A549 (cell line): ENCODE measurements around the gene GPM6B. TPM values are rescaled to one million over a fixed set of nuclear protein-coding genes. Genes with fewer than 3 reads are reported as not detected.

Experiments
- ATAC-seq, 2 experiments: fragments of 200-7000 bp in 1 of 2; fragments of >200 bp in 1 of 2; cut with Nextera tagmentation in 1 of 2; cut with Tn5 transposase in 1 of 2; 3 replicates each; pipeline versions ENCODE4 v1.8.0 to v1.9.1; 2018 to 2020; ENCODE audit warnings: mild to moderate bottlenecking in 1 of 2, moderate library complexity in 1 of 2
- CTCF ChIA-PET: fragments of 300-600 bp; sonication (Branson Sonifier 250); formaldehyde crosslinking; extraction: SDS; loops from one replicate; lab custom pipeline; 2021; ENCODE audit warnings: antibody characterized with exemption, inconsistent platforms; lab: Yijun Ruan, JAX
- POLR2A ChIA-PET: fragments of 350-600 bp; formaldehyde crosslinking; extraction: SDS; loops from one replicate; lab custom pipeline; 2021; ENCODE audit warnings: antibody characterized with exemption, inconsistent platforms; lab: Yijun Ruan, JAX
- DNase-seq, 2 experiments: peaks; one replicate each; pipeline versions ENCODE4 v3.0.0 to v3.0.0-alpha.2; 2011 to 2016; ENCODE audit warnings: low read depth in 1 of 2, low spot score in 1 of 2
- FAIRE-seq: peaks from 2 replicates; lab custom pipeline; 2011; peaks lifted over from hg19 to GRCh38; lab: Jason Lieb, UNC
- H3K27ac ChIP-seq, 2 experiments: fragments of >200 bp; sonication (Bioruptor Twin); formaldehyde crosslinking; 3 replicates each; pipeline ENCODE4 v1.5.1; 2016 to 2017
- H3K4me1 ChIP-seq: fragments of >200 bp; sonication (Bioruptor Twin); formaldehyde crosslinking; 3 replicates; pipeline ENCODE4 v1.6.1; 2016
- H3K4me2 ChIP-seq: fragments of >200 bp; sonication (Bioruptor Twin); formaldehyde crosslinking; 3 replicates; pipeline ENCODE4 v1.6.1; 2016
- H3K4me3 ChIP-seq: fragments of >200 bp; sonication (Bioruptor Twin); formaldehyde crosslinking; 3 replicates; pipeline ENCODE4 v1.5.1; 2016
- H3K9me3 ChIP-seq: fragments of >200 bp; sonication (Bioruptor Twin); formaldehyde crosslinking; 3 replicates; pipeline ENCODE4 v1.6.1; 2016
- ATOH8 ChIP-seq: fragments of 250-450 bp; sonication (Bioruptor Pico); IDR thresholded peaks from 2 replicates; pipeline ENCODE4 v1.5.0; 2020; ENCODE audit warnings: low read depth, mild to moderate bottlenecking, moderate library complexity
- CBX2 ChIP-seq: fragments of 200-600 bp; sonication (generic); IDR thresholded peaks from 2 replicates; pipeline ENCODE4 v1.6.1; 2016; ENCODE audit warnings: low read depth, mild to moderate bottlenecking, borderline replicate concordance
- ELK1 ChIP-seq: fragments of 150-350 bp; IDR thresholded peaks from 2 replicates; pipeline ENCODE4 v1.6.1; 2014; ENCODE audit warnings: low read depth, mild to moderate bottlenecking, low read length
- ESRRA ChIP-seq: fragments of 150-350 bp; IDR thresholded peaks from 2 replicates; pipeline ENCODE4 v1.6.1; 2014; ENCODE audit warnings: mild to moderate bottlenecking, low read length, borderline replicate concordance
- FOSL2 ChIP-seq, 2 experiments: fragments of 450-650 bp in 1 of 2; fragments of >200 bp in 1 of 2; sonication (Bioruptor Twin) in 1 of 2; formaldehyde crosslinking; IDR thresholded peaks; 2 replicates each; pipeline versions ENCODE4 v1.5.0 to v1.6.1; 2016 to 2020; ENCODE audit warnings: mild to moderate bottlenecking in 1 of 2, moderate library complexity in 1 of 2
- FOXS1 ChIP-seq: fragments of 250-450 bp; sonication (Bioruptor Pico); IDR thresholded peaks from 2 replicates; pipeline ENCODE4 v1.5.0; 2020; ENCODE audit warnings: mild to moderate bottlenecking, moderate library complexity
- GATA3 ChIP-seq: IDR thresholded peaks from 2 replicates; pipeline ENCODE4 v1.6.1; 2012; ENCODE audit warnings: borderline replicate concordance
- HEYL ChIP-seq: fragments of 250-450 bp; sonication (Bioruptor Pico); IDR thresholded peaks from 2 replicates; pipeline ENCODE4 v1.8.0; 2021; ENCODE audit warnings: mild to moderate bottlenecking, moderate library complexity
- HOXA7 ChIP-seq: fragments of 250-450 bp; sonication (Bioruptor Pico); IDR thresholded peaks from 2 replicates; pipeline ENCODE4 v1.5.0; 2020; ENCODE audit warnings: mild to moderate bottlenecking, moderate library complexity
- HOXB13 ChIP-seq: fragments of 250-450 bp; sonication (Bioruptor Pico); IDR thresholded peaks from 2 replicates; pipeline ENCODE4 v1.5.0; 2020; ENCODE audit warnings: low read depth, mild to moderate bottlenecking, moderate library complexity
- JUN ChIP-seq, 2 experiments: fragments of >200 bp; sonication (Bioruptor Twin); formaldehyde crosslinking; IDR thresholded peaks; 2 replicates in 1 of 2; 3 replicates in 1 of 2; pipeline ENCODE4 v1.6.1; 2016 to 2017
- KDM1A ChIP-seq: fragments of 200-600 bp; sonication (generic); IDR thresholded peaks from 2 replicates; pipeline ENCODE4 v1.6.1; 2016; ENCODE audit warnings: low read depth, mild to moderate bottlenecking
- KDM5A ChIP-seq: fragments of 200-600 bp; sonication (generic); IDR thresholded peaks from 2 replicates; pipeline ENCODE4 v1.6.1; 2016; ENCODE audit warnings: antibody characterized with exemption, mild to moderate bottlenecking
- MAX ChIP-seq: IDR thresholded peaks from 2 replicates; pipeline ENCODE4 v1.6.1; 2012
- MYC ChIP-seq: IDR thresholded peaks from 2 replicates; pipeline ENCODE4 v1.6.1; 2012; ENCODE audit warnings: mild to moderate bottlenecking, inconsistent platforms, low read length, improper control_type of control experiment, borderline replicate concordance
- NR3C1 ChIP-seq: fragments of >200 bp; sonication (Bioruptor Twin); formaldehyde crosslinking; IDR thresholded peaks from 3 replicates; pipeline ENCODE4 v1.6.1; 2017
- PBX3 ChIP-seq: IDR thresholded peaks from 2 replicates; pipeline ENCODE4 v1.6.1; 2012
- POLR2A ChIP-seq: IDR thresholded peaks from 2 replicates; pipeline ENCODE4 v1.6.1; 2012; ENCODE audit warnings: mild to moderate bottlenecking, low read length
- RARB ChIP-seq: fragments of 250-450 bp; sonication (Bioruptor Pico); IDR thresholded peaks from 2 replicates; pipeline ENCODE4 v1.8.0; 2021; ENCODE audit warnings: mild to moderate bottlenecking, moderate library complexity
- REST ChIP-seq: fragments of 200-600 bp; sonication (generic); IDR thresholded peaks from 2 replicates; pipeline ENCODE4 v1.6.1; 2016; ENCODE audit warnings: antibody characterized with exemption, mild to moderate bottlenecking, moderate library complexity
- RNF2 ChIP-seq: fragments of 200-600 bp; sonication (generic); IDR thresholded peaks from 2 replicates; pipeline ENCODE4 v1.6.1; 2016; ENCODE audit warnings: low read depth, mild to moderate bottlenecking, antibody characterized with exemption, moderate library complexity, borderline replicate concordance
- ZFP36 ChIP-seq: fragments of 450-650 bp; IDR thresholded peaks from 2 replicates; pipeline ENCODE4 v1.6.1; 2014; ENCODE audit warnings: borderline replicate concordance; ENCODE audit not compliant: partially characterized antibody
- ZSCAN20 ChIP-seq: fragments of 250-450 bp; sonication (Bioruptor Pico); IDR thresholded peaks from 2 replicates; pipeline ENCODE4 v1.8.0; 2022; ENCODE audit warnings: mild to moderate bottlenecking, moderate library complexity
- WGBS: methylation state at CpG from one replicate; pipeline ENCODE4 v1.1.6; 2017; ENCODE audit errors: missing lambda C conversion rate; 5-methylcytosine and 5-hydroxymethylcytosine counted together
- polyA plus RNA-seq, 4 experiments: library from polyadenylated mRNA; depleted of rRNA in 3 of 4; stranded (reverse); fragments of >200 nt; fragmentation: RNase III in 1 of 4; extraction: RNeasy Plus Mini Kit Qiagen cat#74134 plus additional on column Dnase treatment in 1 of 4; gene quantifications; 2 replicates in 3 of 4; 3 replicates in 1 of 4; pipeline ENCODE4 v1.2.3, GENCODE V29; 2011 to 2017

GPM6B gene
- polyA plus RNA-seq, 2 of the 4 experiments (the other 2 are of a cell fraction): 0.05 to 0.10 TPM

- no peak for FAIRE-seq
These were observed 26.4 kb downstream of the GPM6B start for GRCh38 chrX:13790206-13791131.

GRCh38 chrX:13786048-13786447 is 30.8 kb downstream of the GPM6B start:
- FAIRE-seq: no peak
- no peak for DNase-seq
- TF ChIP-seq ELK1 (no peak), RARB (CRISPR knock-in tag) (no peak), JUN (IDR thresholded peaks at IDR 0.05) (no peak), HOXB13 (no peak), KDM1A (no peak), RNF2 (no peak), KDM5A (no peak), ESRRA (no peak), HEYL (CRISPR knock-in tag) (no peak), FOXS1 (no peak), HOXA7 (CRISPR knock-in tag) (no peak), ZSCAN20 (CRISPR knock-in tag) (no peak), NR3C1 (no peak), MYC (no peak), ATOH8 (no peak), ZFP36 (no peak), POLR2A (no peak), FOSL2 (IDR thresholded peaks at IDR 0.05) (no peak), FOSL2 (CRISPR knock-in tag; IDR thresholded peaks at IDR 0.05) (no peak)
- WGBS: 40% methylated on average over 5 of the region's 8 CpGs
- H3K4me3 ChIP-seq: no peak overlapping the region
- no peak overlapping the region for H3K4me2 ChIP-seq
- CTCF ChIA-PET: no interaction called here
- no peak for ATAC-seq
- no peaks in the 10 kb centered on the region for H3K9me3 ChIP-seq
- H3K27ac ChIP-seq: no peak overlapping the region
- H3K4me1 ChIP-seq: no peaks in the 10 kb centered on the region
- POLR2A ChIA-PET: no interaction called here

More at GRCh38 chrX:13790206-13791131, 26.4 kb downstream of the GPM6B start:
- 36% methylated on average over 6 of the region's 6 CpGs for WGBS
- ChIA-PET CTCF (interaction anchor here (0.7 to 1.2 kb wide), 3 partner anchors 242 to 1452 kb away, joined by 3 to 5 read pairs (median 3); no protein-coding TSS in a partner anchor), POLR2A (no interaction called here)
- H3K27ac ChIP-seq: no peak overlapping the region
- DNase-seq (no peak), ATAC-seq (no peak)
- H3K9me3 ChIP-seq: no peaks in the 10 kb centered on the region
- no peak for TF ChIP-seq CBX2
- no peak for TF ChIP-seq PBX3
- no peak for TF ChIP-seq MYC
- TF ChIP-seq REST: no peak
- TF ChIP-seq GATA3: no peak
- no peak for TF ChIP-seq MAX
- no peak overlapping the region for H3K4me2 ChIP-seq
- H3K4me3 ChIP-seq: no peak overlapping the region
- no peaks in the 10 kb centered on the region for H3K4me1 ChIP-seq
